Thyroid gland (tissue), 4 donors: Measurements from ENCODE around the gene CECR2.

Source experiments
- CTCF ChIP-seq, 6 experiments: fragments of 200-600 bp in 3 of 6; fragments of 450-650 bp in 3 of 6; sonication (generic) in 3 of 6; IDR thresholded peaks; one replicate each; pipeline ENCODE4 v1.5.1; 2016 to 2019; ENCODE audit warnings: antibody characterized with exemption in 6 of 6, mild to moderate bottlenecking in 2 of 6, inconsistent platforms in 1 of 6, moderate library complexity in 1 of 6
- POLR2A ChIP-seq, 2 donors: fragments of 450-650 bp; IDR thresholded peaks; one replicate each; pipeline ENCODE4 v1.6.1; 2017; ENCODE audit warnings: antibody characterized with exemption in 2 of 2, mild to moderate bottlenecking in 2 of 2, moderate library complexity in 1 of 2

GRCh38 chr22:17390087-17390486, 20.8 kb downstream of the CECR2 start:
- TF ChIP-seq CTCF (IDR thresholded peaks at IDR 0.05): no peak
- no peak for TF ChIP-seq POLR2A (IDR thresholded peaks at IDR 0.05)
